Stimulated activated naive B cell treated with anti-CD40 and anti-IgM and Interleukin-4, amounts not matched to agents 10 μg/mL and 1 μg/mL and 100 μg/mL, for 72 hours (primary cell): ENCODE measurements around the gene LRRC27.
"Not testable (repeated sequence)": the region's sequence is repeated elsewhere in the genome, so short reads cannot be mapped to it uniquely, and the experiment has no call there.

Experiments used
- ATAC-seq, 2 donors: fragments of 150-1000 bp; cut with Tn5 transposase; replicated peaks; 2 replicates each; pipeline ENCODE4 v1.10.0; 2021; ENCODE audit warnings: moderate library complexity in 1 of 2
- DNase-seq: peaks from one replicate; pipeline ENCODE4 v3.0.0; 2021
- H3K27ac Mint-ChIP-seq: one replicate; pipeline ENCODE4 v1.8.0; 2022; ENCODE audit warnings: mild to moderate bottlenecking, mixed read lengths
- H3K27me3 Mint-ChIP-seq, 2 donors: one replicate each; pipeline ENCODE4 v1.8.0; 2022; ENCODE audit warnings: mixed read lengths in 2 of 2
- H3K36me3 Mint-ChIP-seq, 2 donors: one replicate each; pipeline ENCODE4 v1.8.0; 2022; ENCODE audit warnings: mixed read lengths in 2 of 2, mild to moderate bottlenecking in 1 of 2
- H3K4me1 Mint-ChIP-seq, 2 donors: one replicate each; pipeline ENCODE4 v1.8.0; 2022; ENCODE audit warnings: mixed read lengths in 2 of 2, mild to moderate bottlenecking in 1 of 2
- H3K4me3 Mint-ChIP-seq, 2 donors: one replicate each; pipeline ENCODE4 v1.8.0; 2022; ENCODE audit warnings: mild to moderate bottlenecking in 2 of 2, mixed read lengths in 2 of 2, moderate library complexity in 1 of 2
- H3K9me3 Mint-ChIP-seq, 2 donors: one replicate each; pipeline ENCODE4 v1.8.0; 2022; ENCODE audit warnings: mixed read lengths in 2 of 2, mild to moderate bottlenecking in 1 of 2

The LRRC27 gene

GRCh38 chr10:132306343-132306685 is 25.7 kb upstream of the LRRC27 start:
- Mint-ChIP-seq H3K9me3 (no peaks in the 10 kb centered on the region), H3K36me3 (peaks cover 1 to 10% of the 10 kb centered on the region in 2 donors), H3K4me3 (peak overlapping the region in 1 of 2 donors; percentile 44), H3K27ac (no peak overlapping the region), H3K4me1 (peaks cover 3 to 13% of the 10 kb centered on the region in 2 donors), H3K27me3 (peaks cover 16 to 24% of the 10 kb centered on the region in 2 donors)
- no peak for ATAC-seq
- no peak for DNase-seq

- Mint-ChIP-seq H3K27ac (peak overlapping the region; percentile 89), H3K27me3 (peaks cover 16 to 24% of the 10 kb centered on the region in 2 donors), H3K4me1 (peaks cover 3 to 13% of the 10 kb centered on the region in 2 donors), H3K9me3 (no peaks in the 10 kb centered on the region), H3K36me3 (peaks cover 1 to 10% of the 10 kb centered on the region in 2 donors), H3K4me3 (peak overlapping the region; percentile 86 to 91)
- DNase-seq (peak; percentile 13), ATAC-seq (peak; percentile 8 to 11)
Observed at GRCh38 chr10:132306864-132307751, 24.9 kb upstream of the LRRC27 start.

GRCh38 chr10:132307823-132308586 is 24.0 kb upstream of the LRRC27 start, which contains the start of gene STK32C:
Gene STK32C, minus strand, starts transcription at chr10:132307950. Its CDS starts 117 bp downstream, at chr10:132307833.
- Mint-ChIP-seq H3K36me3 (peaks cover 1 to 10% of the 10 kb centered on the region in 2 donors), H3K9me3 (no peaks in the 10 kb centered on the region), H3K4me1 (peaks cover 3 to 13% of the 10 kb centered on the region in 2 donors), H3K27me3 (peaks cover 16 to 24% of the 10 kb centered on the region in 2 donors), H3K27ac (peak within 1 kb of the TSS; percentile 89), H3K4me3 (peak within 1 kb of the TSS; percentile 86 to 91)
- DNase-seq (peak; percentile 75), ATAC-seq (peak; percentile 87 to 89)

- peak overlapping the region; percentile 48 to 67 for H3K4me3 Mint-ChIP-seq
- H3K27ac Mint-ChIP-seq, result no peak overlapping the region
- ATAC-seq (peak in 1 of 2 donors; percentile 4), DNase-seq (no peak)
- H3K36me3 Mint-ChIP-seq, result peaks cover 5 to 16% of the 10 kb centered on the region in 2 donors
- H3K4me1 Mint-ChIP-seq, result peaks cover 3 to 13% of the 10 kb centered on the region in 2 donors
- H3K9me3 Mint-ChIP-seq, result peaks cover 0 to 3% of the 10 kb centered on the region in 2 donors
- peaks cover 16 to 24% of the 10 kb centered on the region in 2 donors for H3K27me3 Mint-ChIP-seq
Observed at GRCh38 chr10:132308587-132309470, 23.2 kb upstream of the LRRC27 start.

- Mint-ChIP-seq H3K4me1 (peaks cover 3 to 13% of the 10 kb centered on the region in 2 donors), H3K27me3 (peaks cover 16 to 24% of the 10 kb centered on the region in 2 donors), H3K4me3 (peak overlapping the region in 1 of 2 donors; percentile 48), H3K27ac (no peak overlapping the region), H3K9me3 (peaks cover 4 to 7% of the 10 kb centered on the region in 2 donors), H3K36me3 (peaks cover 5 to 16% of the 10 kb centered on the region in 2 donors)
- no peak for DNase-seq
- ATAC-seq, result no peak
Observed at GRCh38 chr10:132309471-132309865, 22.5 kb upstream of the LRRC27 start.

GRCh38 chr10:132309879-132310591 is 22.0 kb upstream of the LRRC27 start:
- H3K36me3 Mint-ChIP-seq, result peaks cover 5 to 16% of the 10 kb centered on the region in 2 donors
- DNase-seq, result no peak
- H3K27ac Mint-ChIP-seq, result no peak overlapping the region
- peaks cover 3 to 13% of the 10 kb centered on the region in 2 donors for H3K4me1 Mint-ChIP-seq
- H3K27me3 Mint-ChIP-seq, result peaks cover 16 to 24% of the 10 kb centered on the region in 2 donors
- ATAC-seq, result no peak
- peaks cover 4 to 7% of the 10 kb centered on the region in 2 donors for H3K9me3 Mint-ChIP-seq
- peak overlapping the region in 1 of 2 donors; percentile 48 for H3K4me3 Mint-ChIP-seq

GRCh38 chr10:132310701-132311337 is 21.2 kb upstream of the LRRC27 start:
- H3K36me3 Mint-ChIP-seq, result peaks cover 5 to 12% of the 10 kb centered on the region in 2 donors
- ATAC-seq (no peak), DNase-seq (no peak)
- H3K9me3 Mint-ChIP-seq, result peaks cover 4 to 7% of the 10 kb centered on the region in 2 donors
- peaks cover 11 to 20% of the 10 kb centered on the region in 2 donors for H3K27me3 Mint-ChIP-seq
- no peak overlapping the region for H3K4me3 Mint-ChIP-seq
- H3K27ac Mint-ChIP-seq, result no peak overlapping the region
- H3K4me1 Mint-ChIP-seq, result peaks cover 3 to 13% of the 10 kb centered on the region in 2 donors

- Mint-ChIP-seq H3K4me1 (peaks cover 3 to 8% of the 10 kb centered on the region in 2 donors), H3K27ac (no peak overlapping the region), H3K4me3 (no peak overlapping the region), H3K36me3 (peaks cover 5 to 8% of the 10 kb centered on the region in 2 donors), H3K27me3 (peaks cover 6 to 15% of the 10 kb centered on the region in 2 donors), H3K9me3 (peaks cover 4 to 7% of the 10 kb centered on the region in 2 donors)
- ATAC-seq (no peak), DNase-seq (no peak)
Observed at GRCh38 chr10:132311338-132311939, 20.6 kb upstream of the LRRC27 start.

GRCh38 chr10:132313305-132313704 is 18.7 kb upstream of the LRRC27 start:
- ATAC-seq, result no peak
- H3K36me3 Mint-ChIP-seq, result peaks cover 4 to 5% of the 10 kb centered on the region in 2 donors
- H3K9me3 Mint-ChIP-seq, result peaks cover 4 to 7% of the 10 kb centered on the region in 2 donors
- no peak overlapping the region for H3K4me3 Mint-ChIP-seq
- H3K27ac Mint-ChIP-seq, result no peak overlapping the region
- no peaks in the 10 kb centered on the region for H3K4me1 Mint-ChIP-seq
- no peak for DNase-seq
- H3K27me3 Mint-ChIP-seq, result peaks cover 0 to 11% of the 10 kb centered on the region in 2 donors

GRCh38 chr10:132313865-132314264 is 18.1 kb upstream of the LRRC27 start:
- no peaks in the 10 kb centered on the region for H3K4me1 Mint-ChIP-seq
- H3K27ac Mint-ChIP-seq, result no peak overlapping the region

GRCh38 chr10:132314336-132314735 is 17.7 kb upstream of the LRRC27 start:
- Mint-ChIP-seq H3K4me1 (peaks cover 0 to 1% of the 10 kb centered on the region in 2 donors), H3K36me3 (peaks cover 4 to 5% of the 10 kb centered on the region in 2 donors), H3K27me3 (peaks cover 0 to 7% of the 10 kb centered on the region in 2 donors), H3K27ac (no peak overlapping the region), H3K9me3 (peaks cover 4 to 7% of the 10 kb centered on the region in 2 donors), H3K4me3 (no peak overlapping the region)
- no peak for DNase-seq
- ATAC-seq, result no peak

More at GRCh38 chr10:132313865-132314264, 18.1 kb upstream of the LRRC27 start:
- ATAC-seq, result no peak
- H3K27me3 Mint-ChIP-seq, result peaks cover 0 to 11% of the 10 kb centered on the region in 2 donors
- no peak for DNase-seq
- peaks cover 4 to 7% of the 10 kb centered on the region in 2 donors for H3K9me3 Mint-ChIP-seq
- no peak overlapping the region for H3K4me3 Mint-ChIP-seq
- peaks cover 4 to 5% of the 10 kb centered on the region in 2 donors for H3K36me3 Mint-ChIP-seq

- H3K27me3 Mint-ChIP-seq, H3K9me3 Mint-ChIP-seq, H3K4me3 Mint-ChIP-seq, DNase-seq, H3K36me3 Mint-ChIP-seq, ATAC-seq, H3K4me1 Mint-ChIP-seq, H3K27ac Mint-ChIP-seq: not testable (repeated sequence)
Observed at GRCh38 chr10:132314881-132315280, 17.1 kb upstream of the LRRC27 start.
